Muscle of arm (tissue), 12 donors: ENCODE data around the gene POLR3E. TPM values are rescaled to one million over a fixed set of nuclear protein-coding genes. Genes with fewer than 3 reads are reported as not detected.

Source experiments
- DNase-seq: peaks from one replicate; pipeline ENCODE4 v3.0.0-alpha.2; 2013
- polyA plus RNA-seq, 12 donors: library from polyadenylated mRNA; unstranded; fragments of 120-200 nt; gene quantifications; one replicate each; pipeline ENCODE4 v1.2.1, GENCODE V29; 2013; ENCODE audit not compliant: insufficient read length in 12 of 12

Gene POLR3E
- polyA plus RNA-seq, 12 donors: 34.5 to 57.3 (median 39.9) TPM; not detected in 1

DNA sequence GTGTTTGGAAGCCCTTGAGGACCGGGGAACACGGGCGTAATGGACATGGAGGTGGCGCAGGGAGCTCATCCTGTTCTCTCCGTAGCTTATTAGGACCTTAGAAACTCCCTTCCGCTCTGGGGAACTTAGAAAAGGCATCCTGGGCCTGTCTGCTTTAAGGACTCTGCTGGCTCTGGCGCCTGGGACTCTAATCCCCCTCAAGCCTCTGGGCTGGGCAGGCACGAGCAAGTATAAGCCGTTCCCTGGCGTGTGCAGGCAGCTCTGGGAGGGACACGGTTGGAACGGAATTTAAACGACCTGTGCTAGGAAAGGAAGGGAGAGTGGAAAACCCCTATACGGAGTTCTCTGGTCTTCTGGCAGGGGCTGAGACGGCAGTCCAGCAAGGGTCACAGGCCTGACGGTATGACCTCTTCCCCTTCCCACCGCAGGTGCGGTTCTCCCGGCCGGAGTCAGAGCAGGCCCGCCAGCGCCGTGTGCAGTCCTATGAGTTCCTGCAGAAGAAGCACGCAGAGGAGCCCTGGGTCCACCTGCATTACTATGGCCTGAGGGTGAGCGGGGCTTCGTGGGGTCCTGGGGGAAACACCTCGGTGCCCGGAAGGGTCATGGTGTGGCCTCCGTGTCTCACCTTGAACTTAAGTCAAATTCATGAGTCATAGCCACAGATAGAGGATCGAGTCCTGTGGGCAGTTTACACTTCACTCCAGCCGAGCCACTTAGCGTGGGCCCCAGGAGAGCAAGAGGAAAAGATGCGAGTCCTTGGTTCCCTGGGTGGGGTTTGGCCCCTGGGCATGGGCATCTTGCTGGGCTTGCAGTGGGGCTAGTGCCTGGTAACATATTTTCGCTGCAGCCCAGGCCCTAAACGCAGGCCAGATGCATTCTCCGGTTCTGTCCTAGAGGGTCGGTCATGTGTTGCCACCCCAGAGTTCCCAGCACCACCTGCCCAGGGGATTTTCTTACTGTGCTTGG, 17.7 kb downstream of the POLR3E start:
- DNase-seq: no peak

- DNase-seq: no peak
Measured at GRCh38 chr16:22315979-22316378, 18.8 kb downstream of the POLR3E start.

- no peak for DNase-seq
Measured at GRCh38 chr16:22316411-22316811, 19.2 kb downstream of the POLR3E start.

- no peak for DNase-seq
Measured at GRCh38 chr16:22317001-22317530, 19.9 kb downstream of the POLR3E start.

GRCh38 chr16:22317625-22318024, 20.4 kb downstream of the POLR3E start:
- no peak for DNase-seq

DNA sequence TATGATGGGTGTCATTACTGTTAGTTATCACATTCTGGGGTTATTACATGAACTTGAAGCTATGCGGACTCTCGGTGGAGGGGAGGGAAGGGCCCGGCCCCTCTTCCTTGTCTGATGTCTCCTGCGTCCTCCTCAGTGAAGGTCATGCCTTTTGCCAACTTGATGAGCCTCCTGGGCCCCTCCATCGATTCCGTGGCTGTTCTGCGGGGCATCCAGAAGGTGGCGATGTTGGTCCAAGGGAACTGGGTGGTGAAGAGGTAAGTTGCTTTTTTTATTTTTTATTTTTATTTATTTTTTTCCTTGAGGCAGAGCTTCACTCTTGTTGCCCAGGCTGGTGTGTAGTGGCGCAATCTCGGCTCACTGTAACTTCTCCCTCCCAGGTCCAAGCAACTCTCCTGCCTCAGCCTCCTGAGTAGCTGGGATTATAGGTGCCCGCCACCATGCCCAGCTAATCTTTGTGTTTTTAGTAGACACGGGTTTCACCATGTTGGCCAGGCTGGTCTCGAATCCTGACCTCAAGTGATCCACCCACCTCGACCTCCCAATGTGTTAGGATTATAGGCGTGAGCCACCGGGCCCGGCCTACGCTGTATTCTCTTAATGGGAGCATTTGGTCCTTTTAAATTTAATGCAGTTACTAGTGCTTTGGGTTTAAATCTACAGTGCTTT, 21.6 kb downstream of the POLR3E start:
- no peak for DNase-seq

DNA sequence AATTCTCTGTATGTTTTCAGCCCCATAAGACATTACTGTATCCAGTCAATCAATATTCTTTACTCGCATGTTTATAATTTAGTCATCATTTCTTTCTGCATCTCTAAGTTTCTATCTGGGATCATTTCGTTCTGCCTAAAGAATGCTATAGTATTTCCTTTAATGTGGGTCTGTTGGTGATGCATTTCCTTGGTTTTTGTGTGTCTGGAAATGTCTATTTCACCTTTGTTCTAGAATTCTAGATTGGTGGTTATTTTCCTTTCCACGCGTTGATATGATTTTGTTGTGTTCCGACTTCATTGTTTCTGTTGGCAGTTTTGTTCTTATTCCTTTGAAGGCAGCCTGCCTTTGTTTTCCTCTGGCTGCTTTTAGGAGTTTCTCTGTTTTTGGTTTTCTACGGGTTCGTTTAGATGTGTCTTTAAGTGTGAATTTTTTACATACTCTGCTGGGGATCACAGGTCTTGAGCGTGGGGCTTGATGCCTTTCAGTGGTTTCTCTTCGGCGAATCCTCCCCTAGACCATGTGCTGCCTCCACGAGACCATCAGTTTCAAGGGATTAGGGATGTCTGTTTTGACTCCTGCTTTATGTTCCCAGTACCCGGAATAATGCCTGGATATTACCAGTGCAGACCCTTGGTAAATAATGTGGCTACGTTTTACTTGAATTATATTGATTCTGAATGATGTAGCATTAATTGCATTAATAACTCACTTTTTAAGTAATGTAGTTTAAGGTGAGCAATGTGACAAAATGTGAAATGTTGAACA, 23.5 kb downstream of the POLR3E start:
- no peak for DNase-seq

DNA sequence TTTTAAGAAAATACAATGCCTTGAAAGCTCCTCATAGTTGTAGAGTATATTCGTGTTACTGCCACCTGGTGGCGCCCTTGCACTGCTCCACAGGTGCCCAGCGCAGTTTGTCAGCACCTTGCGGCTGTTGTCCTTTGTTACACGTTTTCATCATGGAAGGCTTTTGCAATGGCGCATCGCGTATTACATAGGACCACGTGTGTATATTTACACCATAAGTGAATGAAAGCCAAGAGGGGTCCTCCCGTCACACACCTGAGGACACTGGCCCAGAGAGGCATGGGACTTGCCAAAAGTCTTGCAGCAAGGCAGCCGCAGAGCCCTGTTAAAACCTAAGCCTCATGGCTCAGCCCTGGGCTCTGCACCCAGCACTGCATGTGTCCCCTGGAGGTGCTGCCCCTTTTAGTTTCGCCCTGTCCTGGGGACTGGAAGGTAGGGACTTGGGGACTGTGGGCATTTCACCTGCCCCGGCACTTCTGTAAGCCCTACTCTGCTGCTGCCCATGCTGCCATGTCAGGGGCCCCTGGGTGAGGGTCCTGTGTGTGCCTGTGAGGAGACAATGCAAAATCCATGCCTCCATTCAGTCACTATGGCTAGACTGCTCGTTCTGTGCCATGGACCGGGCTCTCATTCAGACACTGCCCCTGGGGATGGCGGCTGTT, 24.3 kb downstream of the POLR3E start:
- DNase-seq: peak; percentile 66

DNA sequence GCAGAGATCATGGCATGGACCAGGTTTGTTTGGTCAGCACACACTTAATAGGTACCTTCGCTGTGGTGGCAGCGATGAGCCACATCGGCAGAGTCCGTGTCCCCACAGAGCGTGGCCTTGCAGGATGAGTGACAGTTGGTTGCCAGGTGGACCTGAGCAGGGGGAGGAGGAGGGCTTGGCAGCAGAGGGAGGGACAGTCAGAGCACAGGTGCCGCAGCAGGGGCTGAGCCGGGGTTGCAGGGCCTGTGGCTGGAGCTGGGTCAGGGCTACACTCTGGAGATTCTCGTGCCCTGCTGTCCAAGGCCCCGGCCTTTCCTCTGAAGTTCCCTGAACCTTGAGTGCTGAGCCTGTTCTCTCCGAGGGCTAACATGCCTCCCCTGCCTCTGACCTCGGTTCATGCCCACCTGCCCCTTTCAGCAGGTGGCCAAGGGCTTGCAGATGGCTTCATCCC, 24.8 kb downstream of the POLR3E start:
- DNase-seq: no peak

DNA sequence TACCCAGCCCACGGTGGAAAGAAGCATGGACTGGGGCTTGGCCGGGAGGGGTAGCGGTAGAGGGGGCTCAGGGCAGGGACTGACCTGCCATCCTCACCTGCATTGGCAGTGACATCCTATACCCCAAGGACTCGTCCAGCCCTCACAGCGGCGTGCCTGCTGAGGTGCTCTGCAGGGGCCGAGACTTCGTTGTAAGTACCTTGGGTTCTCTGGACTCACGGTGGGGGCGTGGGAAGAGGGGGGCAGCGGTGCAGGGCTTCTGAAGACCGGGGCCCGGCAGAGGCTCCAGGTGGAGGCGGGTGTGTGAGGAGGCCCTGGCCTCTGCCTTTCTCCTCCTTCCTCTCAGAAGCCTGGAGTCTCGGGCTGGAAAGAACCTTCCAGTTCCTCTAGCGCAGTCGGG, 25.5 kb downstream of the POLR3E start:
- DNase-seq: no peak

DNA sequence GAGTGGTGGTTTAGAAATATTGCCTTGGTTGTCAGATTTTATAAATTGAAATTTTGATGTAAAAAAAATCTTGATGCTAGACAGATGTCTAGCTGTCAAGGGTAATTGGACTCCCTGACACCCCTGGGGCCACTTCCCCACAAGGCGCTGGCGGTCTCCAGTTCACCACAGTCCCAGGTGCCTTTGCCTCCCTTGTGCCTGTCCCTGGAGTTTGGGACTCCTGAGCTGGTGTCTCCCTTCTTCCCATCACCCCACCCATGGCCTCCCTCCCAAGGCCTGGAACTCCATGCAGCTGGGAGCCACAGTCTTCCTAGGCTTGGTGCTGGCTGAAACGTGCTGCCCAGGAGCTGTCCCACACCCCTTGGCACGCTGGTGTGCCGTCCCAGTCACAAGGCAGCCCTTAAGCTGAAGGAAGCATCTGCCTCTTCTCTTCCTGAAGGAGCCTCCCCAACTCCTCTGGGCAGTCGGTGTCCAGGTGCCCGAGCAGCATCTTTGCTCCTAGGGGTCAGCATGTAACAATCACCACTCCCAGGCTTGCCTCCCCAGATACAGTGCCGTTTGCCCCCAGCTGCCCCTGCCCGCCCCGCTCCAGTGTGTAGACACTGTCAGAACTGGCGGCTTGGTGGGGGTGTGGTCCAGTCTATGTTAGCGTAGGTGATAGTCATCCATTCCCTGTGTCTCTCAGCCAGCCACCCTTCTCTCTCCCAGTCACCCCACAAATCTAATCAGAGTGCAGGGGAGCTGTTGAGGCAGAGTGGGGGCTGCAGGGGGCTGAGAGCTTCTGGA, 26.2 kb downstream of the POLR3E start:
- DNase-seq: no peak

- DNase-seq: no peak
Measured at GRCh38 chr16:22323959-22324786, 27.0 kb downstream of the POLR3E start.

- no peak for DNase-seq
Measured at GRCh38 chr16:22324787-22325597, 27.8 kb downstream of the POLR3E start.

DNA sequence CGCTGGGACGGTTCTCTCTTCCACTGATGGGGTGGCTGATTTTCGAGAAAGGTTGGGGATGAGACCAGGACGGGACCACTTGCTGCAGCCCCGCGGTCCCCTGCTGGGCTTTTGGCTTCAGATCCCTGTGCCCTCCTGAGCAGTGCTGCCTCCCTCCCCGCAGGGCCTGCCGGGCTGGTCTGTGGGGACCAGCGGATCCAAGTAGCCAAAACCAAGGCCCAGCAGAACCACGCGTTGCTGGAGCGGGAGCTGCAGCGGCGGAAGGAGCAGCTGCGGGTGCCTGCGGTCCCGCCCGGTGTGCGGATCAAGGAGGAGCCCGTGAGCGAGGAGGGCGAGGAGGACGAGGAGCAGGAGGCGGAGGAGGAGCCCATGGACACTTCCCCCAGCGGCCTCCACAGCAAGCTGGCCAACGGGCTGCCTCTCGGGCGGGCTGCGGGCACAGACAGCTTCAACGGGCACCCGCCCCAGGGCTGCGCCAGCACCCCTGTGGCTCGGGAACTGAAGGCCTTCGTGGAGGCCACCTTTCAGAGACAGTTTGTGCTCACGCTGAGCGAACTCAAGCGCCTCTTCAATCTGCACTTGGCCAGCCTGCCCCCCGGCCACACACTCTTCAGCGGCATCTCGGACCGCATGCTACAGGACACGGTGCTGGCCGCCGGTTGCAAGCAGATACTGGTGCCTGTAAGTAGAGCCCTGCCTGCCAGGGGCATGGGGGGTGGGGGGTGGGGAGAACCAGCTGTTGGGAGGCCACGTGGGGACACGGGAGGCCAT, 28.6 kb downstream of the POLR3E start:
- DNase-seq: no peak

- DNase-seq: no peak
Measured at GRCh38 chr16:22326369-22326652, 29.1 kb downstream of the POLR3E start.

DNA sequence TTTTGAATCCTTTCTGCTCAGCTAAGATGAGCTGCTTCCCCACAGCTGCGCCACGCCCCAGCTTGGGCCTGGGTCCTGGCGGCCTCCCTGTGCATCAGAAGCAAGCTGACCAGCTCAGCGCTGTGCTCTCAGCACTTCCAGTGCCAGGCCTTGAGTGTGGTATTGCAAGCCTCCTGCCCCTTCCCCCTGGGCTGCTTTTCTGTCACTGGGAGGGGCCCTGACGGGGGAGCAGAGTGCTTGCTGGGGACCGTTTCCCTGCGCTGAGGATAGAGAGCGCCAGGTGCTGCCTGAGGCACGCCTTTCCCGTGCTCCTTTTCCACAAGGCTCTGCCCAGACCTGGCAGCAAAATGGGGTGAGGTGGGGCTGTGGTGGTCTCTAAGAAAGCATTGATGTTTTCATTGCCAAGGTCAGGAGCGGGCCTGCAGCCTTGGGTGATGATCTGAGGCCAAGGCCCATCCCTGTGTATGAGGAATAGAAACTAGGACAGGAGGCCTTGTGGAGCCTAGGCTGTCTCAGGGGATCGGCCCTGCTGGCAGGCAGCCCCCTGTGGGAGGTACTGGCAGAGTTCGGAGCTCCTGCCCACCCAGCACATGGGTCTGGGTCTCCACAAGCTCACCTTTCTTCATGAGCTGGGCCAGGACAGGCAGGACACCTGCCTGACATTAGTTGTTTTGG, 29.7 kb downstream of the POLR3E start:
- DNase-seq: no peak

GRCh38 chr16:22327446-22327775, 30.2 kb downstream of the POLR3E start:
- no peak for DNase-seq
